Measurements from ENCODE around the gene IPO5.

IPO5 gene

DNA sequence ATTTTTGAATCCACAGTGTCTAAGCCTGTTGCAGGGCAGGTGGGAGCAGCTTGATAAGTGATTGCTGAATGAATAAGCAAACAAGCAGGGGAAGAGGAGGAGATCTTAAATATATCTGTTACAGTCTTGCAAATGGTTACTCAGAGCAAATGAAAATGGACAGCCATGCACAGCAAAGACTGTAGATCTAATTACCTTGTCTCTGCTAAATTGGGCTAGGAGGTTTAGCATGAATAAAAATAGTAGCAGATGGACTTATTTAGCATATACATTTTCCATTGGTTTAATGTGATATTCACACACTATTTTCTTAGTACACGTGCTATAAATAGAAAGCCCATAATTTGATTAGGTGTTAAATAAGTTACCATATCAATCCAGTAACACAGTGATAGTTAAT, 116.5 kb downstream of the IPO5 start:
- no peaks in the 10 kb centered on the region for H3K79me2 ChIP-seq (ENCODE audit: insufficient read depth, low read length)
- no peaks in the 10 kb centered on the region for H3K9me2 ChIP-seq (replicated peaks; ENCODE audit: insufficient read depth, low read length)
- no peaks in the 10 kb centered on the region for H3K27me3 ChIP-seq (ENCODE audit: low read length)
- no peaks in the 10 kb centered on the region for H4K20me1 ChIP-seq (ENCODE audit: low read depth, low read length)
- H2AFZ ChIP-seq (ENCODE audit: low read depth, low read length, severe bottlenecking), result no peak overlapping the region
- no peak overlapping the region for H3K9ac ChIP-seq (ENCODE audit: low read length)
- H3K4me2 ChIP-seq (ENCODE audit: low read depth, low read length, poor library complexity, severe bottlenecking), result no peak overlapping the region
- TF ChIP-seq, protein P1, sequence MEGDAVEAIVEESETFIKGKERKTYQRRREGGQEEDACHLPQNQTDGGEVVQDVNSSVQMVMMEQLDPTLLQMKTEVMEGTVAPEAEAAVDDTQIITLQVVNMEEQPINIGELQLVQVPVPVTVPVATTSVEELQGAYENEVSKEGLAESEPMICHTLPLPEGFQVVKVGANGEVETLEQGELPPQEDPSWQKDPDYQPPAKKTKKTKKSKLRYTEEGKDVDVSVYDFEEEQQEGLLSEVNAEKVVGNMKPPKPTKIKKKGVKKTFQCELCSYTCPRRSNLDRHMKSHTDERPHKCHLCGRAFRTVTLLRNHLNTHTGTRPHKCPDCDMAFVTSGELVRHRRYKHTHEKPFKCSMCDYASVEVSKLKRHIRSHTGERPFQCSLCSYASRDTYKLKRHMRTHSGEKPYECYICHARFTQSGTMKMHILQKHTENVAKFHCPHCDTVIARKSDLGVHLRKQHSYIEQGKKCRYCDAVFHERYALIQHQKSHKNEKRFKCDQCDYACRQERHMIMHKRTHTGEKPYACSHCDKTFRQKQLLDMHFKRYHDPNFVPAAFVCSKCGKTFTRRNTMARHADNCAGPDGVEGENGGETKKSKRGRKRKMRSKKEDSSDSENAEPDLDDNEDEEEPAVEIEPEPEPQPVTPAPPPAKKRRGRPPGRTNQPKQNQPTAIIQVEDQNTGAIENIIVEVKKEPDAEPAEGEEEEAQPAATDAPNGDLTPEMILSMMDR (IDR thresholded peaks at IDR 0.05; ENCODE audit: insufficient read depth, low read length, poor library complexity, severe bottlenecking), result no peak
- no peak for TF ChIP-seq EZH2phosphoT487 (conservative IDR thresholded peaks at IDR 0.05; ENCODE audit: low read length)
- H3K27ac ChIP-seq (ENCODE audit: low read depth, low read length), result no peak overlapping the region
- no peaks in the 10 kb centered on the region for H3K36me3 ChIP-seq (ENCODE audit: low read length)
- H3F3A ChIP-seq (ENCODE audit: insufficient read depth), result no peaks in the 10 kb centered on the region
- H3K9me3 ChIP-seq (ENCODE audit: insufficient read depth, low read length), result no peaks in the 10 kb centered on the region
- no peak overlapping the region for H3K4me3 ChIP-seq (ENCODE audit: insufficient read depth, low read length, poor library complexity, severe bottlenecking)

DNA sequence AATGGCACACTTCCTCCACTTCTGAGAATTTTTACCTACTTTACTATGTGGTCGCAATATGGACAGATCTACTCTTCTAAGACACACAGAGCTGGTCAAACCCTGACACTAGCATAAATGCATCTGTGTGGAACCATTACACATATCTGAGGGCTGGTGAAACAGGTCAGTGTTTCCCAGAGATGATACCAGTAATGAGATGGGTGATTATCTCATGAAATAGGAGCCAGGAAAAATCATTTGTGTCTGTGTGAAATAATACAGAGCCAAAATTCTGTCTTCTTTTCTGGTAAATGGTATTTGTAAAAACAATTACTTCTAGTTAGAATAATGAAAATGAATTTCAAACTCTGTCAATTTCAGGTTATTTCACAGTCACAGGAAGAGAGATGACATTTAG, 117.8 kb downstream of the IPO5 start:
- H3K9ac ChIP-seq (ENCODE audit: low read length), result no peak overlapping the region
- H3K79me2 ChIP-seq (ENCODE audit: insufficient read depth, low read length), result no peaks in the 10 kb centered on the region
- no peak for TF ChIP-seq EZH2phosphoT487 (conservative IDR thresholded peaks at IDR 0.05; ENCODE audit: low read length)
- TF ChIP-seq, protein P1 (IDR thresholded peaks at IDR 0.05; ENCODE audit: insufficient read depth, low read length, poor library complexity, severe bottlenecking), result no peak
- H3F3A ChIP-seq (ENCODE audit: insufficient read depth), result no peaks in the 10 kb centered on the region
- H3K27me3 ChIP-seq (ENCODE audit: low read length), result no peaks in the 10 kb centered on the region
- H3K4me3 ChIP-seq (ENCODE audit: insufficient read depth, low read length, poor library complexity, severe bottlenecking), result no peak overlapping the region
- no peaks in the 10 kb centered on the region for H3K9me2 ChIP-seq (replicated peaks; ENCODE audit: insufficient read depth, low read length)
- H3K27ac ChIP-seq (ENCODE audit: low read depth, low read length), result no peak overlapping the region
- no peaks in the 10 kb centered on the region for H4K20me1 ChIP-seq (ENCODE audit: low read depth, low read length)
- H2AFZ ChIP-seq (ENCODE audit: low read depth, low read length, severe bottlenecking), result no peak overlapping the region
- H3K9me3 ChIP-seq (ENCODE audit: insufficient read depth, low read length), result no peaks in the 10 kb centered on the region
- H3K36me3 ChIP-seq (ENCODE audit: low read length), result no peaks in the 10 kb centered on the region
- H3K4me2 ChIP-seq (ENCODE audit: low read depth, low read length, poor library complexity, severe bottlenecking), result no peak overlapping the region

DNA sequence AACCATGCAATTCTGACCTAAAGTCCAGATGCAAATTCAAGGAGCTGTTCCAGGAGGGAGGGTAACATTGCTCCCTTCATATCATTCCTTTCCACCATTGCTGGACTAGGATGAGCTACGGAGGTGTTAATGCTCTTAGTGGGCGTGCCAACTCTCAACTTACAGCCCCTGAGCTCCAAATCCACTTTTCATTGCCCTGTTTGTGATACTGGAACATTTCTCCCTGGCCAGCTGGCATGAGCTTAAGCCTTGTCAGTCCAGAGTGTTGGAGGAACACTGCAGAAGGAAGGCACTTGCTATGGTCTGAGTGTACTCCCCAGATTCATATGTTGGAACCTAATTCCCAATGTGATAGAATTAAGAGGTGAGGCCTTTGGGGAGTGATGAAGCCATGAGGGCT, 119.0 kb downstream of the IPO5 start:
- H2AFZ ChIP-seq (ENCODE audit: low read depth, low read length, severe bottlenecking), result no peak overlapping the region
- no peaks in the 10 kb centered on the region for H3K79me2 ChIP-seq (ENCODE audit: insufficient read depth, low read length)
- no peaks in the 10 kb centered on the region for H3K36me3 ChIP-seq (ENCODE audit: low read length)
- H3F3A ChIP-seq (ENCODE audit: insufficient read depth), result no peaks in the 10 kb centered on the region
- no peak overlapping the region for H3K27ac ChIP-seq (ENCODE audit: low read depth, low read length)
- no peak overlapping the region for H3K4me2 ChIP-seq (ENCODE audit: low read depth, low read length, poor library complexity, severe bottlenecking)
- H3K9me2 ChIP-seq (replicated peaks; ENCODE audit: insufficient read depth, low read length), result no peaks in the 10 kb centered on the region
- H3K27me3 ChIP-seq (ENCODE audit: low read length), result no peaks in the 10 kb centered on the region
- H3K9me3 ChIP-seq (ENCODE audit: insufficient read depth, low read length), result no peaks in the 10 kb centered on the region
- H4K20me1 ChIP-seq (ENCODE audit: low read depth, low read length), result no peaks in the 10 kb centered on the region
- H3K9ac ChIP-seq (ENCODE audit: low read length), result no peak overlapping the region
- H3K4me3 ChIP-seq (ENCODE audit: insufficient read depth, low read length, poor library complexity, severe bottlenecking), result no peak overlapping the region
- TF ChIP-seq, protein P1 (IDR thresholded peaks at IDR 0.05; ENCODE audit: insufficient read depth, low read length, poor library complexity, severe bottlenecking), result no peak
- no peak for TF ChIP-seq EZH2phosphoT487 (conservative IDR thresholded peaks at IDR 0.05; ENCODE audit: low read length)
